ENCODE measurements around the gene GK.
A peak's percentile ranks its signal among the peaks of the same experiment; 100 is the strongest.
"Not testable (repeated sequence)": the region's sequence is repeated elsewhere in the genome, so short reads cannot be mapped to it uniquely, and the experiment has no call there.

GK gene

GRCh38 chrX:30713061-30713525, 59.9 kb downstream of the GK start:
- DNase-seq: peak; percentile 24

GRCh38 chrX:30714138-30714537, 60.9 kb downstream of the GK start:
- no peak for DNase-seq

- DNase-seq: no peak
These were observed 62.8 kb downstream of the GK start for GRCh38 chrX:30715976-30716375.

GRCh38 chrX:30733852-30734660, 80.8 kb downstream of the GK start:
- no peak for DNase-seq

DNA sequence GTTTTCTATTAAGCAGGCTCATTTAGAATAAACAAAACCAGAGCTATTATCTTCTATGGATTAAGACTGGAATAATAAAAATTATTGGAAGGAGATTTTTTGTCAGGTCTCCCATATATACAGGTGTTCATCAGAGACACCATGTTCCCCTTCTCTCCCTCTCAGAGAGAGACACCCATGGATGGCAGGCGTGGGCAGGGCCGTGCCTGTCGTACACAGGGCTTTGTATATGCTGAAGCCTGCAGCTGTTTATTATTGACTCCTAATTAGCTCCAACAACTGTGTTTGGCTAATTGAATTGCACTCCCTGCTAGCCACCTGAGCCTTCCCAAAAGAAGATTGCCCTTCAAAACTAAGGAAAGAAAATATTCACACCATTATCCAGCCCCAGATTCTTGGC, 81.6 kb downstream of the GK start:
- no peak for DNase-seq

DNA sequence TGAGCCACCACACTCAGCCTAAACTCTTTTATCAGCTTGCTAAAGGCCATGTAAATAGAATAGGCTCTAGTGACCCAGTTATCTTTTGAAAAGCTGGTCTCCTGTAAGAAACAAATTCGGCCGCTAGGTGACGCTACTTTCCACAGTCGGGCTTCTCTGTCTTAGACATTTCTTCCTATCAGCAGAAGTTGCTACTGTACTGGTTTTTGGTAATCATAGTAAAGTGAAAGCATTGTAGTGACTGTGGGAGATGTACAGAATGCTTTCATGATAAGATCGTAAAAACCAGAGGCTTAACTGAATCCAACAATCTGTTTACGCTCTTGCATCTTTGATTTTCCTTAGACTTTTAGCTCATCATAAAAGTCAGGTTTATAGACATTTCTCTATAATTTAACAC, 82.6 kb downstream of the GK start:
- DNase-seq: peak; percentile 57

GRCh38 chrX:30741545-30741944, 88.3 kb downstream of the GK start:
- no peak for DNase-seq

GRCh38 chrX:30748342-30748960, 95.2 kb downstream of the GK start:
- DNase-seq: no peak

DNA sequence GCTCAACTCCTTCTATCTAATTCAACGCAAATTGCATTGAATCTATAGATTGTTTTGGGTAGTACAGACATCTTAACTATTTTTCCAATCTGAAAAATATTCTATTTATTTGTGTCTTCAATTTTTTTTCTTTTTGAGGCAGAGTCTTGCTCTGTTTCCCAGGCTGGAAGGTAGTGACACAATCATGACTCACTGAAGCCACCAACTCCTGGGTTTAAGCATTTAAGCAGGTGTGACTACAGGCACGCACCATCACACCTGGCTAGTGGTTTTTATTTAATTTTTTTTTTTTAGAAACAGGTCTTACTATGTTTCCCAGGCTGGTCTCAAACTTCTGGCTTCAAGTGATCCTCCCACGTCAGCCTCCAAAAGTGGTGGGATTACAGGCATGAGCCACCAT, 98.3 kb downstream of the GK start:
- DNase-seq: no peak

GRCh38 chrX:30762755-30763154, 109.5 kb downstream of the GK start:
- no peak for DNase-seq

GRCh38 chrX:30773764-30774163, 120.5 kb downstream of the GK start:
- not testable (repeated sequence) for DNase-seq

GRCh38 chrX:30777575-30777974, 124.4 kb downstream of the GK start:
- DNase-seq: no peak

GRCh38 chrX:30779453-30780030, 126.3 kb downstream of the GK start:
- DNase-seq: no peak
